DND-41 (cell line): ENCODE data around the gene SSTR1.

Experiments
- EZH2 ChIP-seq: IDR thresholded peaks from 3 replicates; pipeline ENCODE4 v1.6.1; 2012; ENCODE audit warnings: borderline replicate concordance, low read depth, mild to moderate bottlenecking, moderate library complexity, low read length, inconsistent platforms; ENCODE audit not compliant: severe bottlenecking
- TF ChIP-seq, protein P1 (sequence below): IDR thresholded peaks from 2 replicates; pipeline ENCODE4 v1.5.1; 2012; ENCODE audit warnings: borderline replicate concordance, low read length, moderate library complexity, mild to moderate bottlenecking; ENCODE audit not compliant: poor library complexity, severe bottlenecking; ENCODE audit errors: extremely low read depth

DNA sequence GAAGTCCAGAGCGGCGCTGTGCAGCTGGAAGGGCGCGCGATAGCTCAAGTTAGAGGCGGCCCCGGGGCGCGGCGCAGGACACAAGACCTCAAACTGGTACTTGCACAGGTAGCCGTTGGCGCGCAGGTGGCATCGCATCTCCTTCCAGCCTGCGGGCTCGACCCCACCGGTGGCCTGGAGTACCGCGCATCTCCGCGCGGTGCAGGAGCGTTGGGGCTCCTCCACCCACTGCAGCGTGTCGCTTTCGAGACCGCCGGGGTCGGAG is 47.6 kb downstream of the SSTR1 start:
- TF ChIP-seq, protein P1, sequence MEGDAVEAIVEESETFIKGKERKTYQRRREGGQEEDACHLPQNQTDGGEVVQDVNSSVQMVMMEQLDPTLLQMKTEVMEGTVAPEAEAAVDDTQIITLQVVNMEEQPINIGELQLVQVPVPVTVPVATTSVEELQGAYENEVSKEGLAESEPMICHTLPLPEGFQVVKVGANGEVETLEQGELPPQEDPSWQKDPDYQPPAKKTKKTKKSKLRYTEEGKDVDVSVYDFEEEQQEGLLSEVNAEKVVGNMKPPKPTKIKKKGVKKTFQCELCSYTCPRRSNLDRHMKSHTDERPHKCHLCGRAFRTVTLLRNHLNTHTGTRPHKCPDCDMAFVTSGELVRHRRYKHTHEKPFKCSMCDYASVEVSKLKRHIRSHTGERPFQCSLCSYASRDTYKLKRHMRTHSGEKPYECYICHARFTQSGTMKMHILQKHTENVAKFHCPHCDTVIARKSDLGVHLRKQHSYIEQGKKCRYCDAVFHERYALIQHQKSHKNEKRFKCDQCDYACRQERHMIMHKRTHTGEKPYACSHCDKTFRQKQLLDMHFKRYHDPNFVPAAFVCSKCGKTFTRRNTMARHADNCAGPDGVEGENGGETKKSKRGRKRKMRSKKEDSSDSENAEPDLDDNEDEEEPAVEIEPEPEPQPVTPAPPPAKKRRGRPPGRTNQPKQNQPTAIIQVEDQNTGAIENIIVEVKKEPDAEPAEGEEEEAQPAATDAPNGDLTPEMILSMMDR: no peak
- TF ChIP-seq EZH2: no peak
